ENCODE results near the gene ADM5.

Gene ADM5

DNA sequence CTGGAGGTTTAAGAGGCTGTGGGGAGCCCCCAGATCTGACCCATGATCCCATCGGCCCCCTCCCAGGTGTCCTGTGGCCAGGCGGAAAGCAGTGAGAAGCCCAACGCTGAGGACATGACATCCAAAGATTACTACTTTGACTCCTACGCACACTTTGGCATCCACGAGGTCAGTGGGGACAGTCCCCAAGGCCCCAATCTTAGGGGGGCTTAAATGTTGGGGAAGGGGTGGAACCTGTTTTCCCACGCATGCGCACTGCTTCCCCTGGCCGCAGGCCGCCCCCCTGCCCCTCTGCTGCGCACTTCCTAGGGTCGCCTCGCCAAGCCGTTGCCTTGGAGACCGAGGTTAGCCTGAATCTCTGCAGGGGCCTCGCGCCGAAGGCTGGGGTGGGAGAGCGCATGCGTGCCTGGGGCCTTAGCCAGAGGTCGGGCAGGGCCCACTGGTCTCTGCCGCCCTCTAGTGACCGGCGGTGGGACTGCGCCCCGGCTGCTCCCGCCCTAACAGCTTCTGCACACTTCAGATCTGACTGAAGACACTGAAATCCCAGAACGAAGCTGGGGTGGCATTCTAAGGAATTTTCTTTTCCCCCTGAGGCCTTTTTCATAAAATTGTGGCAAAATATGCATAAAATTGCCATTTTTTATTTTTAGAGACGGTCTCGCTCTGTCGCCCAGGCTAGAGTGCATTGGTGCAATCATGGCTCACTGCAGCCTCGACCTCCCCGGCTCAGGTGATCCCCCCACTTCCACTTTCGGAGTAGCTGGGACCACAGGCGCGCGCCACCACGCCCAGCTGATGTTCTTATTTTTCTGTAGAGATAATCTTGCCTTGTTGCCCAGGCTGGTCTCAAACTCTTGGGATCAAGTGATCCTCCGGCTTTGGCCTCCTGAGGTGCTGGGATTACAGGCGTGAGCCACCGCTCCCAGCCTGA lies 8.7 kb upstream of the ADM5 start:
- TF ChIP-seq, protein P1, sequence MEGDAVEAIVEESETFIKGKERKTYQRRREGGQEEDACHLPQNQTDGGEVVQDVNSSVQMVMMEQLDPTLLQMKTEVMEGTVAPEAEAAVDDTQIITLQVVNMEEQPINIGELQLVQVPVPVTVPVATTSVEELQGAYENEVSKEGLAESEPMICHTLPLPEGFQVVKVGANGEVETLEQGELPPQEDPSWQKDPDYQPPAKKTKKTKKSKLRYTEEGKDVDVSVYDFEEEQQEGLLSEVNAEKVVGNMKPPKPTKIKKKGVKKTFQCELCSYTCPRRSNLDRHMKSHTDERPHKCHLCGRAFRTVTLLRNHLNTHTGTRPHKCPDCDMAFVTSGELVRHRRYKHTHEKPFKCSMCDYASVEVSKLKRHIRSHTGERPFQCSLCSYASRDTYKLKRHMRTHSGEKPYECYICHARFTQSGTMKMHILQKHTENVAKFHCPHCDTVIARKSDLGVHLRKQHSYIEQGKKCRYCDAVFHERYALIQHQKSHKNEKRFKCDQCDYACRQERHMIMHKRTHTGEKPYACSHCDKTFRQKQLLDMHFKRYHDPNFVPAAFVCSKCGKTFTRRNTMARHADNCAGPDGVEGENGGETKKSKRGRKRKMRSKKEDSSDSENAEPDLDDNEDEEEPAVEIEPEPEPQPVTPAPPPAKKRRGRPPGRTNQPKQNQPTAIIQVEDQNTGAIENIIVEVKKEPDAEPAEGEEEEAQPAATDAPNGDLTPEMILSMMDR (conservative IDR thresholded peaks at IDR 0.05; ENCODE audit: low read depth, low read length) = peak; percentile 97
- H3K4me3 ChIP-seq (ENCODE audit: low read depth, low read length) = peak overlapping the region; percentile 36
- peak; percentile 92 for DNase-seq (ENCODE audit: low read depth)

DNA sequence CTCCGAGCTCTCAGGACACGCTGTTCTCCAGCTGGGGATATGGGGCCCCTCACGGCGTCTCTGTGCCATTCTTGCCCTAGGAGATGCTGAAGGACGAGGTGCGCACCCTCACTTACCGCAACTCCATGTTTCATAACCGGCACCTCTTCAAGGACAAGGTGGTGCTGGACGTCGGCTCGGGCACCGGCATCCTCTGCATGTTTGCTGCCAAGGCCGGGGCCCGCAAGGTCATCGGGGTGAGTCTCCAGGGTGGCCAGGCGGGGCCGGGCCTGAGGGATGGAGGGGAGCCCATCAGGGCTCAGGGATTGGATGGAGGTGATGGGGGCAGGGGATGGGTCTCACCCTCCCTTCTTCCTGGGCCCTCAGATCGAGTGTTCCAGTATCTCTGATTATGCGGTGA lies 7.6 kb upstream of the ADM5 start:
- DNase-seq (ENCODE audit: low read depth) = no peak
- no peak overlapping the region for H3K4me3 ChIP-seq (ENCODE audit: low read depth, low read length)
- TF ChIP-seq, protein P1 (conservative IDR thresholded peaks at IDR 0.05; ENCODE audit: low read depth, low read length) = no peak

DNA sequence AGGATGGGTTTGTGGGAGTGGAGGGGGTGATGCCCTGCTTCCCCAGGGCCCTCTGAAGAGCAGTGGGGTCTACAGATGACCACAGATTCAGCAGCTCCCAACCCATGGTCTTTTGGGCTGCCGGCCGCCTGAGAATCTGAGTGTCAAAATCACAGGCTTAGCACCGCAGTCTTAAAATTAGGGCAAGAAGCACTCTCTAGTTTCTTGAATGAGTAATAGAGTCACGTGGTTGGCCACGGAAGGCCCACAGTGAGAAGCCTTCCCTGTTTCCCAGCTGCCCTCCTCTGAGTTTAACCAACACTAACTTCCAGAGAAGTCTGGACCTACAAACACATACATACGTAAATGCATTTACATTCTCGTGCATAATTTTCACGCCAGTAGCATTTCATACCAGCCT lies 7.1 kb upstream of the ADM5 start:
- TF ChIP-seq, protein P1 (conservative IDR thresholded peaks at IDR 0.05; ENCODE audit: low read depth, low read length) = no peak
- H3K4me3 ChIP-seq (ENCODE audit: low read depth, low read length) = no peak overlapping the region
- DNase-seq (ENCODE audit: low read depth) = no peak

DNA sequence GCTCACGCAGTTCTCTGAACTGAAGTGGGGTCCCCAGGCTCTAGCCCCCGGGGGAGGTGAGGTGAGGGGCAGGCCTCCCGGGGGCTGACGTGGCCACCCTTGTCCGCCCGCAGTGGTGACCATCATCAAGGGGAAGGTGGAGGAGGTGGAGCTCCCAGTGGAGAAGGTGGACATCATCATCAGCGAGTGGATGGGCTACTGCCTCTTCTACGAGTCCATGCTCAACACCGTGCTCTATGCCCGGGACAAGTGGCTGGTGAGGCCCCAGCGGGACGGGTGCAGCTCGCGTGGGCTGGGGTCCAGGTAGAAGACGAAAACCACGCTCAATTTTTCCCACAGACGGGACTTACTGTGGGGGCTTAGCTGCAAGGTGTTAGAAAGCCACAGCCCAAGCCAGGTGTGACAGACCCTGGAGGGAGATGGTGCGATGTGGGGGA lies 5.6 kb upstream of the ADM5 start:
- no peak for DNase-seq (ENCODE audit: low read depth)
- H3K4me3 ChIP-seq (ENCODE audit: low read depth, low read length) = no peak overlapping the region
- TF ChIP-seq, protein P1 (conservative IDR thresholded peaks at IDR 0.05; ENCODE audit: low read depth, low read length) = no peak

DNA sequence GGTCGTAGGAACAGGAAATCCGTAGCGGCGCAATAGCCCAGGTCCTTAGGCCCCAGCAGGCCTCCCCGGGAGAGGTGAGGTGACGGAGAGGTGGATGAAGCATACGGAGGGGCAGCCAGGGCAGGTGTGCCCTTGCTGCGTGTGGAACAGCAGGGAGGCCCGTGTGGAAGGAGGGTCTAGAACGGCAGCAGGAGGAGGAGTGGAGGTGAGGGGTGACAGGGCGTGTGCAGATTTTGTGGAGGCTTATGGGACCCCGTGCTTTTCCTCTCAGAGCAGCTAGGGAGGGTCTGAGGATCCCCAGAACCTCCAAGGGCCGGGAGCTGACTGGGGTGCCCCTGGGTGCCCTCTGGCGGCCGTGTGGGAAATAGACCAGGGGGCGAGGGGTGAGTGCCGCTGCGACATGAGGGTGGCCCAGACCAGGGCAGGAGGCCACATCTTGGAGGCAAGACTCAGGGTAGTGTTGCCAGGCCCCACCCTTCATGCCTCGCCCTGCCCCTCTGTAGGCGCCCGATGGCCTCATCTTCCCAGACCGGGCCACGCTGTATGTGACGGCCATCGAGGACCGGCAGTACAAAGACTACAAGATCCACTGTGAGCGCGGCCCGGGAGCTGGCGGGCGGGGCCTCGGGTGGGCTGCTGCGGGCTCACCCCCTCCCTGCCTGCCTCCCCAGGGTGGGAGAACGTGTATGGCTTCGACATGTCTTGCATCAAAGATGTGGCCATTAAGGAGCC lies 5.0 kb upstream of the ADM5 start:
- TF ChIP-seq, protein P1 (conservative IDR thresholded peaks at IDR 0.05; ENCODE audit: low read depth, low read length) = peak; percentile 51
- H3K4me3 ChIP-seq (ENCODE audit: low read depth, low read length) = no peak overlapping the region
- no peak for DNase-seq (ENCODE audit: low read depth)

DNA sequence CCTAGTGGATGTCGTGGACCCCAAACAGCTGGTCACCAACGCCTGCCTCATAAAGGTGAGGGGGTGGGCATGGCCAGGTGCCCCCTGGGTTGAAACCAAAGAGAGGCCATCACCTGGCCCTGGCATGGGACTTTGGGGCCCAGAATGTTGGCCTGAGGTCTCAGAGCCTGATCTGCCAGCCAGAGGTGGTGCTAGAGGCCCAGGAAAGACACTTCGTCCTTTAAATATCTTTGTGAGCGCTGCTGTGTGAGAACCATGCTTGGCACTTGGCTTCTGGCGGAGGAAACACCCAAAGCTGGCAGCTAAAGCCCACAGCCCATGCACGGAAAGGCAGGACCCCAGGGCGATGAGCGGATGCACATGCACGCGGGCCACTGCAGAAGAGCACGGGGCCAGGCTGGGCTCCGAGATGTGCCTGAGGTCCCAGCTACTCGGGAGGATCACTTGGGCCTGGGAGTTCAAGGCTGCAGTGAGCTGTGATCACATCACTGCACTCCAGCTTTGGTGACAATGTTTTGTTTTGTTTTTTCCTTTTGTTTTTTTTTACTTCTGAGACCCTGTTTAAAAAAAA lies 4.3 kb upstream of the ADM5 start:
- no peak overlapping the region for H3K4me3 ChIP-seq (ENCODE audit: low read depth, low read length)
- no peak for DNase-seq (ENCODE audit: low read depth)
- TF ChIP-seq, protein P1 (conservative IDR thresholded peaks at IDR 0.05; ENCODE audit: low read depth, low read length) = peak; percentile 27
